Amniotic stem cell (primary cell): ENCODE measurements around the gene MTCH2.
"Not testable (repeated sequence)": the region's sequence is repeated elsewhere in the genome, so short reads cannot be mapped to it uniquely, and the experiment has no call there.

Source experiments
- DNase-seq: peaks from one replicate; lab custom pipeline; 2025; lab: John Stamatoyannopoulos, UW

The MTCH2 gene

GRCh38 chr11:47642099-47642855, at the start of gene MTCH2:
TSS of gene MTCH2 (minus strand) at chr11:47642559. CDS start at chr11:47642465, 94 bp downstream.
- DNase-seq = peak; percentile 97

GRCh38 chr11:47691979-47692378, 49.6 kb upstream of the MTCH2 start:
- no peak for DNase-seq

- no peak for DNase-seq
Observed at GRCh38 chr11:47689480-47689879, 47.1 kb upstream of the MTCH2 start.

- DNase-seq = no peak
Observed at GRCh38 chr11:47688991-47689390, 46.6 kb upstream of the MTCH2 start.

- no peak for DNase-seq
Observed at GRCh38 chr11:47688111-47688510, 45.8 kb upstream of the MTCH2 start.

- not testable (repeated sequence) for DNase-seq
Observed at GRCh38 chr11:47686704-47687103, 44.3 kb upstream of the MTCH2 start.

- no peak for DNase-seq
Observed at GRCh38 chr11:47686151-47686550, 43.8 kb upstream of the MTCH2 start.

GRCh38 chr11:47675851-47676250, 33.5 kb upstream of the MTCH2 start:
- no peak for DNase-seq

GRCh38 chr11:47672283-47672730, 29.9 kb upstream of the MTCH2 start:
- DNase-seq = no peak

GRCh38 chr11:47669856-47670255, 27.5 kb upstream of the MTCH2 start:
- DNase-seq = no peak

GRCh38 chr11:47668665-47669064, 26.3 kb upstream of the MTCH2 start:
- no peak for DNase-seq

GRCh38 chr11:47667555-47667954, 25.2 kb upstream of the MTCH2 start:
- DNase-seq = no peak

- DNase-seq = no peak
Observed at GRCh38 chr11:47667135-47667534, 24.8 kb upstream of the MTCH2 start.

GRCh38 chr11:47664936-47665335, 22.6 kb upstream of the MTCH2 start:
- DNase-seq = not testable (repeated sequence)

- no peak for DNase-seq
Observed at GRCh38 chr11:47661245-47661644, 18.9 kb upstream of the MTCH2 start.

GRCh38 chr11:47659276-47659675, 16.9 kb upstream of the MTCH2 start:
- DNase-seq = no peak

GRCh38 chr11:47656260-47656885, 14.0 kb upstream of the MTCH2 start:
- no peak for DNase-seq

- no peak for DNase-seq
Observed at GRCh38 chr11:47651818-47652469, 9.6 kb upstream of the MTCH2 start.

- DNase-seq = no peak
Observed at GRCh38 chr11:47649276-47649675, 6.9 kb upstream of the MTCH2 start.

GRCh38 chr11:47646019-47646418, 3.7 kb upstream of the MTCH2 start:
- no peak for DNase-seq

GRCh38 chr11:47645500-47645899, 3.1 kb upstream of the MTCH2 start:
- DNase-seq = no peak

GRCh38 chr11:47641600-47642098, 710 bp downstream of the MTCH2 start:
- no peak for DNase-seq

- DNase-seq = not testable (repeated sequence)
Observed at GRCh38 chr11:47640506-47640905, 1.9 kb downstream of the MTCH2 start.
